HG03457 (cell line): ENCODE data around the gene SLC6A8.
"Not testable (repeated sequence)": the region's sequence is repeated elsewhere in the genome, so short reads cannot be mapped to it uniquely, and the experiment has no call there.

ENCODE experiments used
- ATAC-seq: cut with Tn5 transposase; IDR thresholded peaks from one replicate; pipeline ENCODE4 v1.9.1; 2021; ENCODE audit warnings: moderate number of reproducible peaks; ENCODE audit not compliant: unreplicated experiment

Gene SLC6A8

GRCh38 chrX:153691032-153691827, 3.5 kb downstream of the SLC6A8 start:
- ATAC-seq, result not testable (repeated sequence)

GRCh38 chrX:153692003-153692402, 4.3 kb downstream of the SLC6A8 start:
- ATAC-seq, result no peak

- ATAC-seq, result no peak
Observed at GRCh38 chrX:153692611-153693156, 5.0 kb downstream of the SLC6A8 start.

- ATAC-seq, result no peak
Observed at GRCh38 chrX:153693216-153694086, 5.7 kb downstream of the SLC6A8 start.

DNA sequence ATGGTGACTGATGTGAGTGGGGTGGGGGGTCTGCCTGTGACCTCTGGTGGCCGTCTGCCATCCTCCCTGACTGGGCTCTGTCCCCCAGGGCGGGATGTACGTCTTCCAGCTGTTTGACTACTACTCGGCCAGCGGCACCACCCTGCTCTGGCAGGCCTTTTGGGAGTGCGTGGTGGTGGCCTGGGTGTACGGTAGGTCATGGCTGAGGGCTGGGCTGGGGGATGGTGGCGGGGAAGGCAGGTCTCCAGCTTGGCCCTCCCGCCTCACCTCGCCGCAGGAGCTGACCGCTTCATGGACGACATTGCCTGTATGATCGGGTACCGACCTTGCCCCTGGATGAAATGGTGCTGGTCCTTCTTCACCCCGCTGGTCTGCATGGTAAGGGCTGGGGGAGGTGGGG, 6.5 kb downstream of the SLC6A8 start:
- not testable (repeated sequence) for ATAC-seq

GRCh38 chrX:153694687-153695270, 7.1 kb downstream of the SLC6A8 start:
- no peak for ATAC-seq

DNA sequence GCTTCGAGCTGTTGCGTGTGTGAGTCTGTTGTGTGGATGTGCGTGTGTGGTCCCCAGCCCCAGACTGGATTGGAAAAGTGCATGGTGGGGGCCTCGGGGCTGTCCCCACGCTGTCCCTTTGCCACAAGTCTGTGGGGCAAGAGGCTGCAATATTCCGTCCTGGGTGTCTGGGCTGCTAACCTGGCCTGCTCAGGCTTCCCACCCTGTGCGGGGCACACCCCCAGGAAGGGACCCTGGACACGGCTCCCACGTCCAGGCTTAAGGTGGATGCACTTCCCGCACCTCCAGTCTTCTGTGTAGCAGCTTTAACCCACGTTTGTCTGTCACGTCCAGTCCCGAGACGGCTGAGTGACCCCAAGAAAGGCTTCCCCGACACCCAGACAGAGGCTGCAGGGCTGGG, 8.4 kb downstream of the SLC6A8 start:
- no peak for ATAC-seq

DNA sequence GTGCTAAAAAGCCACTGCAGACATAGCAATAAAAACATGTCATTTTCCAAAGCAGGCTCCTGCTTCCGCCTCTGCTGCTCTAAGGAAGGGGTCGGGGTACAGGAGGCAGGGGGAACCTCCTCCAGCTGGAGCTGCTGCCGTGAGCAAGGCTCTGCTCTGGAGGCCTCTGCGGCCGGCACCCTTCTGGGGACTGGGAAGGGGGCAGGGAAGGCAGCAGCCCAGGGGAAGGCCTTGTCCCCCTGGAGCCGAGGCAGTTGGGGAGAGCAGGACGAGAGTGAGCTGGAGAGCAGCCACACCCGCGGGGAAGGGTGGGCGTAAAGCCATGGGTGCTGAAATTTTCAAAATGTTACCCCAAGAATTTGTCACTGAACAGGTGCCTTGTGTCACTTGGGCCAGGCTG, 8.8 kb downstream of the SLC6A8 start:
- ATAC-seq, result not testable (repeated sequence)

- not testable (repeated sequence) for ATAC-seq
Observed at GRCh38 chrX:153696986-153697722, 9.4 kb downstream of the SLC6A8 start.

GRCh38 chrX:153697924-153698865, 10.5 kb downstream of the SLC6A8 start:
- no peak for ATAC-seq

- not testable (repeated sequence) for ATAC-seq
Observed at GRCh38 chrX:153699210-153699783, 11.6 kb downstream of the SLC6A8 start.

- not testable (repeated sequence) for ATAC-seq
Observed at GRCh38 chrX:153699784-153700371, 12.2 kb downstream of the SLC6A8 start.

GRCh38 chrX:153700376-153700945, 12.7 kb downstream of the SLC6A8 start:
- ATAC-seq, result no peak

- ATAC-seq, result no peak
Observed at GRCh38 chrX:153700967-153701366, 13.2 kb downstream of the SLC6A8 start.

DNA sequence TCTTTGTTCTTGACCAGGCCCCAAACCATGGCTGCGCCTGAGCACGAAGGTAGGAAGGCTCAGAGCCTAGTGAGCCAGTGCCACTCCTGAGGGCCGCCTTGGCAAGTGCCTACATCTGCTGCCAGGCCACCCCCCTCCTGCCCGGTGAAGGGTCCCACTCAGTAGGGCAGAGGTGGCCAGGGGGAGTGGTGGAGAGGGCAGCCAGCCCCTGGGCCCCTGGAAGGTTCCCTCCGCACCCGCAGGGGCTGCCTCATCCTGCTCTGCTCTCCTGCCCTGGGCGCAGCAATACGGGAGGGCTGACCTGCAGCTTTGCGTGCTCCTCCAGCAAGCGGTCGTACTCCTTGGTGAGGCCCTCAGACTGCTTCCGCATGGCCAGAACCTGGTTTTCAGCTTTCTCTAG, 14.0 kb downstream of the SLC6A8 start:
- no peak for ATAC-seq

- ATAC-seq, result no peak
Observed at GRCh38 chrX:153702336-153703035, 14.8 kb downstream of the SLC6A8 start.

- ATAC-seq, result no peak
Observed at GRCh38 chrX:153703036-153703370, 15.3 kb downstream of the SLC6A8 start.

- no peak for ATAC-seq
Observed at GRCh38 chrX:153704021-153704526, 16.3 kb downstream of the SLC6A8 start.
